ENCODE data around the gene PKP3.

Gene PKP3

DNA sequence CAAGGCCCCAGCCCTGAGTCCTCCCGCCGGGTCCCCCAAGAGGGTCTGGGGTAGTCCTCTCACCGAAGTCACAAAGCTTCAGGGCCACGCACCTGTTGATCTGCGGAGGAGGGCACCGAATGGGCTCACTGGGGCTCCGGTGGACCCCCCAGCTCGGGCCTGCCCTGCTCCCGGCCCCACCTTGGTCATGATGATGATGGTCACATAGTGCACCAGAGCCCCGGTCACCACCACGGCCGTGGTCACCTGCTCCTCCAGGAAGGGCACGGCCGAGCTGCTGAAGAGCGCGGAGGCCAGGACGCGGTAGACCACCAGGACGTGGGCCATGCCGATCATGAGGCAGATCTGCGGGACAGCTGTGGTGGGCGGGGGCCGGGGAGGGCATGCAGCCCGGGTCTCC lies 34.3 kb downstream of the PKP3 start:
- no peak overlapping the region for H3K4me3 ChIP-seq
- H3K27ac ChIP-seq, result no peak overlapping the region
- DNase-seq (ENCODE audit: low spot score), result no peak
- TF ChIP-seq, protein P1, sequence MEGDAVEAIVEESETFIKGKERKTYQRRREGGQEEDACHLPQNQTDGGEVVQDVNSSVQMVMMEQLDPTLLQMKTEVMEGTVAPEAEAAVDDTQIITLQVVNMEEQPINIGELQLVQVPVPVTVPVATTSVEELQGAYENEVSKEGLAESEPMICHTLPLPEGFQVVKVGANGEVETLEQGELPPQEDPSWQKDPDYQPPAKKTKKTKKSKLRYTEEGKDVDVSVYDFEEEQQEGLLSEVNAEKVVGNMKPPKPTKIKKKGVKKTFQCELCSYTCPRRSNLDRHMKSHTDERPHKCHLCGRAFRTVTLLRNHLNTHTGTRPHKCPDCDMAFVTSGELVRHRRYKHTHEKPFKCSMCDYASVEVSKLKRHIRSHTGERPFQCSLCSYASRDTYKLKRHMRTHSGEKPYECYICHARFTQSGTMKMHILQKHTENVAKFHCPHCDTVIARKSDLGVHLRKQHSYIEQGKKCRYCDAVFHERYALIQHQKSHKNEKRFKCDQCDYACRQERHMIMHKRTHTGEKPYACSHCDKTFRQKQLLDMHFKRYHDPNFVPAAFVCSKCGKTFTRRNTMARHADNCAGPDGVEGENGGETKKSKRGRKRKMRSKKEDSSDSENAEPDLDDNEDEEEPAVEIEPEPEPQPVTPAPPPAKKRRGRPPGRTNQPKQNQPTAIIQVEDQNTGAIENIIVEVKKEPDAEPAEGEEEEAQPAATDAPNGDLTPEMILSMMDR (IDR thresholded peaks at IDR 0.05), result no peak

DNA sequence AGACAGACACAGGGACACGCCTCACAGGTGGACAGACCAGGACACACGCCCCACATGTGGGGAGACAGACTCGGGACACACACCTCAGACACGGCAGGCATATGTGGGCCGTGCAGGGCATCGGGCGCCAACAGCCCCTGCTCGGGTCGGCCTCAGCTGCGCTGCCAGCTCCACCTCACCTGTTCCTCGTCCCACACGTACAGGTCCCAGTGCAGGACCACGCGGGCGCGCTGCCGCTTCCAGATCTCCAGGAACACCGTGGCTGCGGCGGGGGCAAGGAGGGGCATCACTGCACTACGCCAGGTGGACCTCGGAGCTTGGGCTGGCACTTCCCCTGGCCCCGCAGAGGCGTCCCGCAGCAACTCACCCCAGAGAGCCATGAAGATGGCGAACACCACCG lies 35.4 kb downstream of the PKP3 start:
- no peak overlapping the region for H3K27ac ChIP-seq
- no peak for DNase-seq (ENCODE audit: low spot score)
- no peak overlapping the region for H3K4me3 ChIP-seq
- TF ChIP-seq, protein P1 (IDR thresholded peaks at IDR 0.05), result no peak

DNA sequence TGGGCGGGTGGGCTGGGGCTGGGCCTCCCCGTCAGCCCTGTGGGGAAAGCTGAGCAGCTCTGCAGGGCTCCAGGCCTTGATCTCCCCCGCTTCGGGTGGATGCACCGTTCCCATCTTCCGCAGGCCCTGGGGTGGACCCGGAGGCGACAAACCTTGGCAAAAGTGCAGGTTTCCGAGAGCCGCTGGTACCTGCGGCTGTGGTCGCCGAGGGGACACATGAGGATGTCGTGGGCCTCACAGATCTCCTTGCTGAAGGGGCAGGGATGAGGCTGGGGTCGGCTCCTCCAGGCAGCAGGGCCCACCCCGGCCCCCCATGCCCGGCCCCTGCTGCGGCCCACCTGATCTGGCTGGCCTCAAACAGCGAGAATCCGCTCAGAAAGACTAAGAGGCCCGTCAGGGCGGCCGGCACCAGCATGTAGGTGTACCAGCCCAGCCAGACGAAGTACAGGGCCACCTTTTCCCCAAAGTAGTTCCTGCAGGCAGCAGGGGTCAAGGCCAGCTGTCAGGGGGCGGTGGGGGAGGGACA lies 36.0 kb downstream of the PKP3 start:
- no peak overlapping the region for H3K4me3 ChIP-seq
- DNase-seq (ENCODE audit: low spot score), result no peak
- H3K27ac ChIP-seq, result no peak overlapping the region
- TF ChIP-seq, protein P1 (IDR thresholded peaks at IDR 0.05), result no peak

DNA sequence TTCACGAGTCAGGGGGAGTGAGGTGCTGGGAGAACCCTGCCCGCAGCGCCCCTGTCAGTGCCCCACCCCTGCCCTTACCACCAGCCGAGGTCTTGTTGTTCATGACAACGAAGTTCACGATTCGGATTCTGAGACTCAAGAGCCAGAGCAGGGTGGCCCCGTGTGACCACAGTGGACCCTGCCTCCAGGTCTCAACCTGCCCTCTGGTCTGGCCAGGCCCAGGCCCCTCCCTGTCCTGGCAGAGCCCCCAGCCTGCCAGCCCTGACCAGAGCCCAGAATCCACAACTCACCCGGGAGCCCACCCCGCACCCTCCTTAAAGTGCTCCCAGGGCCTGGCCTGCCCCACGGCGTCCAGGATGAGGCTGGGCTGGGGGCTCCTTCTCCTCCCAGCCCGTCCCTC lies 37.9 kb downstream of the PKP3 start:
- no peak for DNase-seq (ENCODE audit: low spot score)
- Histone ChIP-seq H3K4me3 (no peak overlapping the region), H3K27ac (no peak overlapping the region)
- TF ChIP-seq, protein P1 (IDR thresholded peaks at IDR 0.05), result no peak

DNA sequence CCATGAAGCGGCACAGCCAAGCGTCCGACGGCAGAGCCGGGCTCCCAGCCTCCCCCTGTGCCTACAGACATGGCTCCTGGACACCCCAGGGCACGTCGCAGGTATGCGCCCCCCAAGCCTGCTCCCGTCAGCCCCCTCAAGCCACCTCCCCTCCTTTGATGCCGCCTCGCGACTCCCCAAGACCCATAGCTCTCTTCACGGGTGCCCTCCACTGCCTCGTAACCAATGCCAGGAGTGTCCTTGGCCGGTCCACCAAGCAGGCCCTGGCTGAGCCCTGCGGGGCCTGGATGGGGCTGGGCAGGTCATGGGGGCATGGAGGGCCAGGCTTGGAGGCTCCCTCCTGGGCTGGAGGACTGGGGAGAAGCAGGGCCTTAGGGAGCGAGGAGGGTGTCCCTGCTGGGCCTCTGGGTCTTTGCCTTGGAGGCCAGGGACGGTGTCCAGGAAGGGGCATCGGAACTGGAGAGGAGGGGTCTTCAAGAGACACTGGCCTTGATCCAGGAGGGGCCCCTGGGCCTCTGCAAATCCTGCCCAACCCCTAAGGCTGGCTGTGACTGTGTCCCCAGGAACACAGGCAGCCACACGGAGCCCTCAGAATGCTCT lies 38.6 kb downstream of the PKP3 start:
- Histone ChIP-seq H3K27ac (no peak overlapping the region), H3K4me3 (no peak overlapping the region)
- TF ChIP-seq, protein P1 (IDR thresholded peaks at IDR 0.05), result no peak
- no peak for DNase-seq (ENCODE audit: low spot score)

DNA sequence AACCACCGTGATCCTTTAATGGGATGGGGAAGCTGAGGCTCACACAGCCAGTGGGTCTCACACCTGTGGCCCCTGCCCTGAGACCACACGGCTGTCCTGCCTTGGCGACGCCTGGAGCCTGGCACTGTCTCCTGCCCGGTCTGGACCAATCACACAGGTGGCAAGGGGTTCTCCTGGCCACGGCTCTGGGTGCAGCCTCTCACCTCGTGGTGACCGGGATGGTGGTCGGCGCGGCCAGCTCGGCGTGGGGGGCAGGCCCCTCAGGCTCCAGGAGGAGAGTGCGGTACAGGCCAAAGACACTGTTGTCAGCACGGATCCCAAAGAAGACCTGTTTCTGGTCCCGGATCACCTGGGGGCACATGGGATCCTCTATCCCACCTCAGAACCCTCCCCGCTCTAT lies 39.1 kb downstream of the PKP3 start:
- DNase-seq (ENCODE audit: low spot score), result no peak
- no peak overlapping the region for H3K4me3 ChIP-seq
- TF ChIP-seq, protein P1 (IDR thresholded peaks at IDR 0.05), result no peak
- H3K27ac ChIP-seq, result no peak overlapping the region

DNA sequence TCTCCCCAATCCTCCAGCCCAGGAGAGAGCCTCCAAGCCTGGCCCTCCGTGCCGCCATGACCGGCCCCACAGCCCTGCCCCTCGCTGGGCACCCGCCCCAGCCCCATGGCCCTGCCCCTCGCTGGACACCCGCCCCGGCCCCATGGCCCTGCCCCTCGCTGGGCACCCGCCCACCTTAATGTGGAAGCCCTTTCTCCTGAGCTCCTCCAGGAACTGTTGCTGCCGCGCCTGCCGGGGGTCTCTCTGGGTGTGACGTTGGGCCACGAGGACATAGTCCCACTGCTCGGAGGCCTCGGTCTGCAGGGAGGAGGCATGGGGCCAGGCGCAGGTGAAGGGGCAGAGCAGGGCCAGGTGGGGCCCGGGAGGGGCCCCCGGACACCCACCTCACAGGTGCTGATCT lies 39.6 kb downstream of the PKP3 start:
- H3K4me3 ChIP-seq, result no peak overlapping the region
- TF ChIP-seq, protein P1 (IDR thresholded peaks at IDR 0.05), result no peak
- no peak for DNase-seq (ENCODE audit: low spot score)

More for the DNA sequence above, 39.6 kb downstream of the PKP3 start:
- no peak overlapping the region for H3K27ac ChIP-seq
